ENCODE data around the gene SH3GL1. TPM values are rescaled to one million over a fixed set of nuclear protein-coding genes. Genes with fewer than 3 reads are reported as not detected.

SH3GL1 gene
- polyA plus RNA-seq, 2 of the 4 experiments (the other 2 are of a cell fraction), result 20.1 to 34.7 TPM

DNA sequence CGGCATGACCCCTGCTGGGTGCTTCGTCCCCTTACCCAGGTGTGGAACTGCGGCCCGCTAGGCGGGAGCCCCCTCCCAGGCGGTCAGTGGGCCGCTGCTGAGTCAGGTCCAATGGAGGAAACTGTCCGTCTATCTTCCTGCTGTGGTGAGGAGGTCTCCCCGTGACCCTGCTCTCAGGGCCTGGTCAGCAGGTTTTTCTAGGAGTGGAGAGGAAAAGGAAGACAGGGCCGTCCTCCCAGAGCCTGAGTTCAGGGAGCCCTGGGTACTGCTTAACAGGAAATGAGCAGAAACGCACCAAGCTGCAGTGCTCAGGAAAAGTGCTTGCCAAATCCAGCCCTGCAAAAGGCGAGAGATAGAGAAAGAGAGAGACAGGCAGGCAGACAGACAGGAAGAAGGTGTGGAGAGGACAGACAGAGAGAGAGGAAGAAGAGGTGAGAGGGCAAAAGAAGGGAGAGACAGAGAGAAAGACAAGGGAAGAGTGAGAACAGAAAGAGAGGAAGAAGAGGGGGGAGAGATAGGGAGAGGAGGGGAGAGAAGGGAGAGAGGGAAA is 10.3 kb downstream of the SH3GL1 start:
- FAIRE-seq (no peak), DNase-seq (ENCODE audit: low read depth in 1 of 2, low spot score in 1 of 2) (no peak), ATAC-seq (no peak)
- ChIA-PET CTCF (interaction anchor here (1.6 to 4.2 kb wide), 2 partner anchors 10 to 29 kb away, joined by 3 to 25 read pairs; partner anchors contain the start of gene SH3GL1), POLR2A (no interaction called here)
- H3K9me3 ChIP-seq, result no peaks in the 10 kb centered on the region
- no peak overlapping the region for H3K4me3 ChIP-seq
- no peak overlapping the region for H3K27ac ChIP-seq
- 83% methylated on average over 3 of the region's 12 CpGs for WGBS (ENCODE audit: missing lambda C conversion rate)
- TF ChIP-seq JUN (IDR thresholded peaks at IDR 0.05) (no peak), RCOR1 (IDR thresholded peaks at IDR 0.05; ENCODE audit: low read depth, low read length) (no peak), MAFK (IDR thresholded peaks at IDR 0.05; ENCODE audit: partially characterized antibody) (no peak), JUNB (IDR thresholded peaks at IDR 0.05) (no peak), ESRRA (IDR thresholded peaks at IDR 0.05; ENCODE audit: borderline replicate concordance, low read length) (no peak), GATA3 (IDR thresholded peaks at IDR 0.05; ENCODE audit: borderline replicate concordance) (no peak), MYC (IDR thresholded peaks at IDR 0.05; ENCODE audit: borderline replicate concordance, low read length) (no peak), RAD21 (conservative IDR thresholded peaks at IDR 0.05 in 1 of 2, IDR thresholded peaks at IDR 0.05 in 1 of 2) (no peak), MAZ (IDR thresholded peaks at IDR 0.05; ENCODE audit: borderline replicate concordance, low read depth, low read length) (no peak), ZC3H11A (IDR thresholded peaks at IDR 0.05) (no peak), CBX8 (IDR thresholded peaks at IDR 0.05) (no peak), BHLHE40 (IDR thresholded peaks at IDR 0.05; ENCODE audit: low read depth, low read length) (no peak), HOXA7 (CRISPR knock-in tag; IDR thresholded peaks at IDR 0.05) (no peak), FOXS1 (CRISPR knock-in tag; IDR thresholded peaks at IDR 0.05) (no peak), RNF2 (IDR thresholded peaks at IDR 0.05; ENCODE audit: borderline replicate concordance, low read depth) (no peak), TP53 (CRISPR knock-in tag; IDR thresholded peaks at IDR 0.05) (no peak)
- TF ChIP-seq, protein P1, sequence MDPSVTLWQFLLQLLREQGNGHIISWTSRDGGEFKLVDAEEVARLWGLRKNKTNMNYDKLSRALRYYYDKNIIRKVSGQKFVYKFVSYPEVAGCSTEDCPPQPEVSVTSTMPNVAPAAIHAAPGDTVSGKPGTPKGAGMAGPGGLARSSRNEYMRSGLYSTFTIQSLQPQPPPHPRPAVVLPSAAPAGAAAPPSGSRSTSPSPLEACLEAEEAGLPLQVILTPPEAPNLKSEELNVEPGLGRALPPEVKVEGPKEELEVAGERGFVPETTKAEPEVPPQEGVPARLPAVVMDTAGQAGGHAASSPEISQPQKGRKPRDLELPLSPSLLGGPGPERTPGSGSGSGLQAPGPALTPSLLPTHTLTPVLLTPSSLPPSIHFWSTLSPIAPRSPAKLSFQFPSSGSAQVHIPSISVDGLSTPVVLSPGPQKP (IDR thresholded peaks at IDR 0.05; ENCODE audit: low read depth, low read length), result no peak
- TF ChIP-seq, protein P2, sequence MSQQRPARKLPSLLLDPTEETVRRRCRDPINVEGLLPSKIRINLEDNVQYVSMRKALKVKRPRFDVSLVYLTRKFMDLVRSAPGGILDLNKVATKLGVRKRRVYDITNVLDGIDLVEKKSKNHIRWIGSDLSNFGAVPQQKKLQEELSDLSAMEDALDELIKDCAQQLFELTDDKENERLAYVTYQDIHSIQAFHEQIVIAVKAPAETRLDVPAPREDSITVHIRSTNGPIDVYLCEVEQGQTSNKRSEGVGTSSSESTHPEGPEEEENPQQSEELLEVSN (IDR thresholded peaks at IDR 0.05; ENCODE audit: borderline replicate concordance, low read depth), result no peak
- TF ChIP-seq, protein P3, sequence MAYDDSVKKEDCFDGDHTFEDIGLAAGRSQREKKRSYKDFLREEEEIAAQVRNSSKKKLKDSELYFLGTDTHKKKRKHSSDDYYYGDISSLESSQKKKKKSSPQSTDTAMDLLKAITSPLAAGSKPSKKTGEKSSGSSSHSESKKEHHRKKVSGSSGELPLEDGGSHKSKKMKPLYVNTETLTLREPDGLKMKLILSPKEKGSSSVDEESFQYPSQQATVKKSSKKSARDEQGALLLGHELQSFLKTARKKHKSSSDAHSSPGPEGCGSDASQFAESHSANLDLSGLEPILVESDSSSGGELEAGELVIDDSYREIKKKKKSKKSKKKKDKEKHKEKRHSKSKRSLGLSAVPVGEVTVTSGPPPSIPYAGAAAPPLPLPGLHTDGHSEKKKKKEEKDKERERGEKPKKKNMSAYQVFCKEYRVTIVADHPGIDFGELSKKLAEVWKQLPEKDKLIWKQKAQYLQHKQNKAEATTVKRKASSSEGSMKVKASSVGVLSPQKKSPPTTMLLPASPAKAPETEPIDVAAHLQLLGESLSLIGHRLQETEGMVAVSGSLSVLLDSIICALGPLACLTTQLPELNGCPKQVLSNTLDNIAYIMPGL (CRISPR knock-in tag; IDR thresholded peaks at IDR 0.05; ENCODE audit: borderline replicate concordance), result no peak
- H3K4me1 ChIP-seq, result no peaks in the 10 kb centered on the region
- H3K4me2 ChIP-seq, result no peak overlapping the region

DNA sequence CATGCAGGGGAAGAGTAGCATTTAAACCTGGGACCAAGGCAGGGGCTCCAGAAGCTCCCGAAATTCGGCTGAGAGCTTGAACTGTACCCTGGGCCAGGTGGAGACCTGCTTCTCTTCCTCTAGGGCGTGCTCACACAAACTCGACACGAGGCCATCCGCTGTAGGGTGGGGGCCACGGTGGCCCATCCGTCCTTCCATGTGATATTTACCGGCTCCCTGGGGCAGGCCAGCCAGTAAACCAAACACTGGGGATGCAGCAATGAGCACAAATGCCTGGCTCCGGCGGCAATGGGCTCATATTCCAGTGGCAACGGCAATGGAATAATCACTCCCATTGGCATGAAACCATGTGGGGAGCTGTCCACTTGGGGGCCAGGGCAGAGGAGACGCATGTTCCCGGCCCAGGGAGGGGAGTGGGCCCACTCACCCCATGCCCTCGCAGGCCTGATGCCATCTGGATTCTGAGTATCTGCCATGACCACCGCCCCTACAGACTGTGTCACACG is 10.8 kb downstream of the SH3GL1 start:
- H3K4me3 ChIP-seq, result no peak overlapping the region
- POLR2A ChIA-PET, result no interaction called here
- 91% methylated on average over 10 of the region's 17 CpGs for WGBS (ENCODE audit: missing lambda C conversion rate)
- no peak for TF ChIP-seq SMC3 (IDR thresholded peaks at IDR 0.05)
- no peak for TF ChIP-seq RNF2 (IDR thresholded peaks at IDR 0.05; ENCODE audit: borderline replicate concordance, low read depth)
- TF ChIP-seq EHF (CRISPR knock-in tag; IDR thresholded peaks at IDR 0.05), result no peak
- no peak for TF ChIP-seq MAFK (IDR thresholded peaks at IDR 0.05; ENCODE audit: partially characterized antibody)
- no peak for TF ChIP-seq RCOR1 (IDR thresholded peaks at IDR 0.05; ENCODE audit: low read depth, low read length)
- no peak for TF ChIP-seq FOXS1 (CRISPR knock-in tag; IDR thresholded peaks at IDR 0.05)
- TF ChIP-seq, protein P2 (IDR thresholded peaks at IDR 0.05; ENCODE audit: borderline replicate concordance, low read depth), result no peak
- TF ChIP-seq JUN (IDR thresholded peaks at IDR 0.05), result no peak
- no peak for TF ChIP-seq KDM1A (IDR thresholded peaks at IDR 0.05; ENCODE audit: low read depth)
- no peak for TF ChIP-seq CBX2 (IDR thresholded peaks at IDR 0.05; ENCODE audit: borderline replicate concordance, low read depth)
- no peak for TF ChIP-seq KDM5A (IDR thresholded peaks at IDR 0.05)
- TF ChIP-seq, protein P4, sequence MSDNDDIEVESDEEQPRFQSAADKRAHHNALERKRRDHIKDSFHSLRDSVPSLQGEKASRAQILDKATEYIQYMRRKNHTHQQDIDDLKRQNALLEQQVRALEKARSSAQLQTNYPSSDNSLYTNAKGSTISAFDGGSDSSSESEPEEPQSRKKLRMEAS (IDR thresholded peaks at IDR 0.05), result no peak
- no peak for TF ChIP-seq SREBF2 (IDR thresholded peaks at IDR 0.05)
- TF ChIP-seq GATA3 (IDR thresholded peaks at IDR 0.05; ENCODE audit: borderline replicate concordance), result no peak
- TF ChIP-seq MAZ (IDR thresholded peaks at IDR 0.05; ENCODE audit: borderline replicate concordance, low read depth, low read length), result no peak
- no peak for TF ChIP-seq FOSB (CRISPR knock-in tag; IDR thresholded peaks at IDR 0.05)
- no peak for TF ChIP-seq BHLHE40 (IDR thresholded peaks at IDR 0.05; ENCODE audit: low read depth, low read length)
- no peak overlapping the region for H3K27ac ChIP-seq
- DNase-seq (ENCODE audit: low read depth in 1 of 2, low spot score in 1 of 2), result no peak
- no peak for ATAC-seq
- no peaks in the 10 kb centered on the region for H3K4me1 ChIP-seq
- CTCF ChIA-PET, result interaction anchor here (0.6 to 4.2 kb wide), 3 partner anchors 9 to 14 kb away, joined by 3 to 25 read pairs (median 3); partner anchors contain the start of gene SH3GL1
- FAIRE-seq, result no peak
- H3K9me3 ChIP-seq, result no peaks in the 10 kb centered on the region
- H3K4me2 ChIP-seq, result no peak overlapping the region
